HG03159 (cell line): ENCODE results near the gene BICDL1.
"Not testable (repeated sequence)": the region's sequence is repeated elsewhere in the genome, so short reads cannot be mapped to it uniquely, and the experiment has no call there.

Experiments
- ATAC-seq: cut with Tn5 transposase; IDR thresholded peaks from one replicate; pipeline ENCODE4 v1.9.1; 2021; ENCODE audit warnings: mild to moderate bottlenecking, moderate library complexity; ENCODE audit not compliant: unreplicated experiment

Gene BICDL1

GRCh38 chr12:119988472-119989360, at the start of gene BICDL1:
BICDL1 (plus strand) TSS chr12:119989236; CDS start chr12:119989869, 633 bp downstream.
- peak; percentile 74 for ATAC-seq

GRCh38 chr12:119940897-119941296, 48.1 kb upstream of the BICDL1 start:
- no peak for ATAC-seq

DNA sequence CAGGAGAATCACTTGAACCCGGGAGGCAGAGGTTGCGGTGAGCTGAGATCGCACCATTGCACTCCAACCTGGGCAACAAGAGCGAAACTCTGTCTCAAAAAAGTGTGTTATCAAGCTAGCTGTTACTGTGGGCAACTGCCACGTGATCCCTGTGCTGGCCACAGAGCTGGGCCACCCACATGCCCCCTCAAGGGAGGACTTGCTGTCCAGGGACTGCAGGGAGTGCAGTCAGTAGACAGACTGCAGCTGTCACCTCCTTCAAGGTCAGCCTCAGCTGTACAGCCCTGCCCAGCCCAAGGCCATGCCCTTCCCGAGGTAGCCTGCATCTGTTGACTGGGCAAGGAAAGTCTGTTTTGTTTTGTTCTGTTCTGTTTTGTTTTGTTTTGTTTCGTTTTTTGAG, 46.6 kb upstream of the BICDL1 start:
- no peak for ATAC-seq

GRCh38 chr12:119946213-119946612, 42.8 kb upstream of the BICDL1 start:
- no peak for ATAC-seq

DNA sequence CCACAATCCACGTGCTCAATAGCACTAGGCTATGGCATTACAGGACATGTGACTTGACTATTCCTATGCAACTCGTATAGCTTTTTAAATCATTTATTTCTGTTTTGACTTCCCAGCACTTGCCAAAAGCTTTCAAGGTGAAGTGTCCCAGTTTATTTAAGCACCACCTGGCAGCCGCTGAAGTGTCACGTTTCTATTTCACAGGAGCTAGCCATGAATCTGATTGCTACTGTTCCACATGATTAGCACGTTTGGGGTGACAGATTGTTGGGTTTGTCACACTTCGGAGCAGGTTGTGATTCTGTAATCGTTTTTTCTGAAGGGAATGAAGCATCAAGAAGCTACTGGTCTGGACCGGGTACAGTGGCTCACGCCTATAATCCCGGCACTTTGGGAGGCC, 39.9 kb upstream of the BICDL1 start:
- no peak for ATAC-seq

DNA sequence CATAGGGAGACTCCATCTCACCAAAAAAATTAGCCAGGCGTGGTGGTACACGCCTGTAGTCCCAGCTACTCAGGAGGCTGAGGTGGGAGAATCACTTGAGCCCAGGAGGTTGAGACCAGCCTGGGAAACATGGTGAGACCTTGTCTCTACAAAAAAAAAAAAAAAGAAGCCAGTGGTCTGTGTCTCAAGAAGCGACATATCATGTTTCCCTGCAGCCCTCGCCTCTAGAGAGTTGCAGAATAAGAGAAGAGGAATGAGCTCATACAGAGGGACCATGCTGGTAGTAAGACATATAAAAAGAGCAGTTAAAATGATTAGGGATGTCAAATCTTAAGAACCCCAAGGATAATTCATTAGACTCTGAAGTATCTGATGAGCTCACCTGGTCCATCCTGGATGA, 39.4 kb upstream of the BICDL1 start:
- ATAC-seq = no peak

DNA sequence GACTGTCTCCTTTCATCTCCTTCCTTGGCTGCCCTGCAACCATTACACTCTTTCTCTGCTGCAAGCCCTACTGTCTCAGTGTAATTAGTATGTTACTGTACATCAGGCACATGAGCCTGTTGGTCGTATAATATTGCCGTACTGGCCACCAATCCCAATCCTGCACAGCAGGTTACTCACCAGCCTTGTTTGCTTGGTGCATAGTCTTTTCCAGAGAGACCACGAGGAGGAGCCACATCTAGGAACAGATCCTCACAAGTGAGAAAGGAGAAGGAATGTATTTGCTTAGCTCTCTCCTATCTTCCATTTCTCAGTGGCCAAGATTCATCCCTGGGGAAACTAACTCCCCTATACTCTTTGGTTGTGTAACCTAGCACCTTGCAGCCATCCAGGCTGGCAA, 33.0 kb upstream of the BICDL1 start:
- no peak for ATAC-seq

- ATAC-seq = no peak
Observed at GRCh38 chr12:119957135-119957534, 31.9 kb upstream of the BICDL1 start.

DNA sequence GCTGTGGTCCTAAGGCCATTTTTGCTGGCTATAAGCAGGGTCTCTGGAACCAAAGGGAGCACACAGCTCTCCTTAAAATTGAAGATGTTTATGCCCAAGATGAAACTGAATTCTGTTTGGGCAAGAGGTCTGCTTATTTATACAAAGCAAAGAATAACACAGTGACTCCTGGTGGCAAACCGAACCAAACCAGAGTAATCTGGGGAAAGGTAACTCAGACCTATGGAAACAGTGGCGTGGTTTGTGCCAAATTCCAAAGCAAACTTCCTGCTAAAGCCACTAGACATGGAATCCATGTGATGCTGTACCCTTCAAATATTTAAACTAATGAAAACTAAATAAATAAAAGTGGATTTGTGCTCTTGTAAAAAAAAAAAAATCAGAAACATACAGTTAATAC, 29.6 kb upstream of the BICDL1 start:
- ATAC-seq = no peak

DNA sequence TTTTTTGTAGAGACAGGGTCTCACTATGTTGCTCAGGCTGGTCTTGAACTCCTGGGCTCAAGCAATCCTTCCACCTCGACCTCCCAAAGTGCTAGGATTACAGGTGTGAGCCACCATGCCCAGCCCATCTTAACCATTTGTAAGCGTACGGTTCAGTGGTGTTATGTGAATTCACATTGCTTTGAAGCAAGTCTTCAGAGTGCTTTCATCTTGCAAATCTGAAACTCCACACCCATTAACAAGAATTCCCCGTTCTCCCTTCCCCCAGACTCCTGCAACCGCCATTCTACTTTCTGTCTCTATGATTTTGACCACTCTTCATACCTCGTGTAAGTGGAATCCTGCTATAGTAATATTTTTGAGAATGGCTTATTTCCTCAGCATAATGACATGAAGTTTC, 24.9 kb upstream of the BICDL1 start:
- no peak for ATAC-seq

- no peak for ATAC-seq
Observed at GRCh38 chr12:119964929-119965328, 24.1 kb upstream of the BICDL1 start.

- ATAC-seq = no peak
Observed at GRCh38 chr12:119980242-119980641, 8.8 kb upstream of the BICDL1 start.

DNA sequence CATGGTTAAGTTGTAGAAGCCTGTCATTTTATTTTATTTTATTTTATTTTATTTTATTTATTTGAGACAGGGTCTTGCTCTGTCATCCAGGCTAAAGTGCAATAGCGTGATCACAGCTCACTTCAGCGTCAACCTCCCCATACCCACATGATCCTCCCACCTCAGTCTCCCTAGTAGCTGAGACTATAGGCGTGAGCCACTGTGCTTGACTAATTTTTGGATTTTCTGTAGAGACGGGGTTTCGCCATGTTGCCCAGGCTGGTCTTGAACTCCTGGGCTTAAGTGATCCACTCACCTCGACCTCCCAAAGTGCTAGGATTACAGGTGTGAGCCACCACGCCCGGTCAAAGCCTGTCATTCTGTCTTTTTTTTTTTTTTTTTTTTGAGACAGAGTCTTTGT, 8.3 kb upstream of the BICDL1 start:
- not testable (repeated sequence) for ATAC-seq

GRCh38 chr12:119989361-119989730, 310 bp downstream of the BICDL1 start:
- ATAC-seq = peak; percentile 34

- peak; percentile 43 for ATAC-seq
Observed at GRCh38 chr12:119989731-119990381, 820 bp downstream of the BICDL1 start.

DNA sequence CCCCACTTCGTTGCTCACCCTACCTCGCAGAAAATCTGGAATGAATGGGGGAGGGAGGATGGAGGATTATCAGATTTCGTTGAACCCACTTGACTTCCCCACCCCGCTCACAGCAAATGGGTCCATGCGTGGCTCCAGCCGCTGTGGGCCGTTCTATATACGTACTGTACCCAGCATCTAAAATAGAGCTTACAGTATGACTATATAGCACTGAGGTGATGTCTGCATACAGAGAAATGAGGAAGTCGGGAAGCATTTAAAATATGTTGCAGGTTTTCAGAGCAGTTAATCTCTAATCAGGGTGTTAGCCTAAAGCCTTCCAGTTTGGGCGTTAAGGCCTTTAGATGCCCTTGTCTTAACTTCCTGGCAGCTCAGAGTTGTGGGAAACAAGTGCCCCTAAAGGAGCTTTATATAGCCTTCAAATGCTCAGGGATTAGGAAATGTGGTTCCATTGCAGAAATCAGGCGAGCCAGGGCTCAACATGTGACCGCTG, 1.4 kb downstream of the BICDL1 start:
- ATAC-seq = no peak

DNA sequence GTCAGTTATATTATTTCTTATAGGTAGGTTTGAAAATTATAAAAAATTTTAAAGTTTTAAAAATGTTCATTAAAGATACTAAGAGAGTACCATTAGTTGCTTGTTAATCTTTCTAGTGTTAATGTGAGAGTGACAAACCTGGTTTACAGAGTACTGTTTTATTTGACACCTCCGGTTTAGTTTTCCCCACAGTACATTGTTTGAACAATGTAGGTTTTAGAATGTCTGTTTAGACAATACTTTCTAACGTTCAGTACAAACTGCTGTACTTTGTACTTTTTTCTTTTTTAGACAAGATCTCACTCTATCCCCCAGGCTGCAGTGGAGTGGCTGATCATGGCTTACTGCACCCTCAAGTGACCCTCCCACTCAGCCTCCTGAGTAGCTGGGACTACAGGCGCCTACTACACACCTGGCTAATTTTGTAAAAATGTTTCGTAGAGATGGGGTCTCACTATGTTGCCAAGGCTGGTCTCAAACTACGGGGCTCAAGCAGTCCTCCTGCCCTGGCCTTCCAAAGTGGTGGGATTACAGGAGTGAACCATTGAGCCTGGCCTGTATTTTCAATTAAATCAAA, 3.2 kb downstream of the BICDL1 start:
- no peak for ATAC-seq

GRCh38 chr12:119994892-119995658, 6.0 kb downstream of the BICDL1 start:
- ATAC-seq = no peak

DNA sequence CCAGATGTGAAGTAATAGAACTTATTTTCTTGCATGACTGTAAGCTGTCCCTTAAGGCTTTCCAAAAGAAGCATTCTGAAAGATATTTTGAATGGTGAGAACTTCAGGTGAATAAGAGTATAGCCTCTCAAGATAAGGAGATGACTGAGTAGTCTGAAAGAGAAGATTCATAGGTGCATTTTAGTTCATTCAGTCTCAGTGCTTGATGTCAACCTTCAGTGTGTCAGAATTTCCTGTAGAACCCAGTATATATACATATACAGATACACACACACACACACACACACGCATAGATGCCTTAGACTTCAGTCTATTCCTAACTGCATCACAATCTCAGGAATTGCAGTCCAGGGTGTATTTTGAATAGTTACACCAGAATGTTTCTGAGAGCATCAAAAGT, 7.4 kb downstream of the BICDL1 start:
- no peak for ATAC-seq

DNA sequence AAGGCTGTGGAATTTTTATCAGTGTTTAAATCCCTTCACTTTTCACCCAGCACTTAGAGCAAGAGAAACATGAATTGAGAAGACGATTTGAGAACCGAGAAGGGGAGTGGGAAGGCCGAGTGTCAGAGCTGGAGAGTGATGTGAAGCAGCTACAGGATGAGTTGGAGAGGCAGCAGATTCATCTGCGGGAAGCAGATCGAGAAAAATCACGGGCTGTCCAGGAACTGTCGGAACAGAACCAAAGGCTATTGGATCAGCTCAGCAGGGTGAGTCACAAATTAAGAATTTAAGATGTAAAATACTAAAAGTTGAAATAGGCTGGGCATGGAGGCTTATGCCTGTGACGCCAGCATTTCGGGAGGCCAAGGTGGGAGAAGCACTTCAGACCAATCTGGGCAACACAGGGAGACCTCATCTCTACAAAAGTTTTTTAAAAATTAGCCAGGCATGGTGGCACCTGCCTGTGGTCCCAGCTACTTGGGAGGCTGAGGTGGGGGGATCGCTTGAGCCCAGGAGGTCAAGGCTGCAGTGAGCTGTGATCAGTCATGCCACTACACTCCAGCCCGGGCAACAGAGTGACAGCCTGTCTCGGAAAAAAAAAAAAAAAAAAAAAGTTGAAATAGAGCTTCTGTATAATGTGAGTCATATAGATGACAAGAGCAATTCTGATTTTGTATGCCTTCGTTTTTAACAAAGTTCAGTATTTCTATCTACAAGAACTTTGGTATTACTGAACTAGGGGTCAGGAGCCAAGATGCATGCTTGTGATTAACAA, 9.6 kb downstream of the BICDL1 start:
- no peak for ATAC-seq
